Neuronal stem cell (in vitro differentiated cells): ENCODE data around the gene ZBTB20.
"Not testable (repeated sequence)": the region's sequence is repeated elsewhere in the genome, so short reads cannot be mapped to it uniquely, and the experiment has no call there.

Experiments
- DNase-seq: peaks from one replicate; pipeline ENCODE4 v3.0.0-alpha.2; 2013; ENCODE audit warnings: low spot score
- H2AFZ ChIP-seq: one replicate; pipeline ENCODE4 v1.6.1; 2013; ENCODE audit warnings: mild to moderate bottlenecking, low read length, inconsistent platforms
- H2AK5ac ChIP-seq: 2 replicates; pipeline ENCODE4 v1.6.1; 2013; ENCODE audit warnings: low read depth, mild to moderate bottlenecking, inconsistent platforms, low read length, moderate library complexity, mixed read lengths
- H2BK120ac ChIP-seq: 2 replicates; pipeline ENCODE4 v1.6.1; 2013; ENCODE audit warnings: low read depth, mild to moderate bottlenecking, inconsistent platforms, low read length, moderate library complexity, mixed read lengths
- H2BK12ac ChIP-seq: one replicate; pipeline ENCODE4 v1.6.1; 2013; ENCODE audit warnings: low read length, inconsistent platforms
- H2BK15ac ChIP-seq: 2 replicates; pipeline ENCODE4 v1.6.1; 2013; ENCODE audit warnings: mild to moderate bottlenecking, low read length, inconsistent platforms, mixed read lengths
- H2BK5ac ChIP-seq: one replicate; pipeline ENCODE4 v1.6.1; 2013; ENCODE audit warnings: inconsistent platforms, mild to moderate bottlenecking, low read length, moderate library complexity
- H3K14ac ChIP-seq: one replicate; pipeline ENCODE4 v1.6.1; 2013; ENCODE audit warnings: low read length, inconsistent platforms
- H3K18ac ChIP-seq: 2 replicates; pipeline ENCODE4 v1.6.1; 2013; ENCODE audit warnings: low read length, inconsistent platforms
- H3K23ac ChIP-seq: 2 replicates; pipeline ENCODE4 v1.6.1; 2013; ENCODE audit warnings: low read depth, mild to moderate bottlenecking, mixed read lengths, low read length, inconsistent platforms; ENCODE audit not compliant: poor library complexity
- H3K27ac ChIP-seq: replicated peaks from 3 replicates; pipeline ENCODE4 v1.5.1; 2013; ENCODE audit warnings: low read length, inconsistent platforms
- H3K27me3 ChIP-seq, 3 experiments: 2 replicates each; pipeline ENCODE4 v1.6.1; 2013; ENCODE audit warnings: low read length in 3 of 3, mild to moderate bottlenecking in 2 of 3, inconsistent platforms in 1 of 3, low read depth in 1 of 3, mixed read lengths in 1 of 3, moderate library complexity in 1 of 3; ENCODE audit not compliant: control insufficient read depth in 3 of 3, insufficient read depth in 3 of 3
- H3K36me3 ChIP-seq, 2 donors: replicated peaks in 1 of 2; 2 replicates each; pipeline ENCODE4 v1.6.1; 2013; ENCODE audit warnings: low read length in 2 of 2; ENCODE audit not compliant: control insufficient read depth in 2 of 2, insufficient read depth in 2 of 2
- H3K4ac ChIP-seq: 2 replicates; pipeline ENCODE4 v1.6.1; 2013; ENCODE audit warnings: inconsistent platforms, mild to moderate bottlenecking, low read length, moderate library complexity
- H3K4me1 ChIP-seq, 2 donors: 1 replicate in 1 of 2; 2 replicates in 1 of 2; pipeline ENCODE4 v1.6.1; 2013; ENCODE audit warnings: low read length in 2 of 2, low read depth in 1 of 2; ENCODE audit not compliant: control insufficient read depth in 2 of 2, insufficient read depth in 1 of 2
- H3K4me2 ChIP-seq: one replicate; pipeline ENCODE4 v1.6.1; 2013; ENCODE audit warnings: mild to moderate bottlenecking, low read length, inconsistent platforms; ENCODE audit not compliant: insufficient read depth, poor library complexity, severe bottlenecking
- H3K4me3 ChIP-seq, 2 donors: 2 replicates each; pipeline ENCODE4 v1.5.1; 2013; ENCODE audit warnings: low read length in 2 of 2, mild to moderate bottlenecking in 2 of 2, inconsistent platforms in 1 of 2, moderate library complexity in 1 of 2
- H3K79me1 ChIP-seq: one replicate; pipeline ENCODE4 v1.6.1; 2013; ENCODE audit warnings: low read depth, mild to moderate bottlenecking, inconsistent platforms, low read length, moderate library complexity
- H3K9ac ChIP-seq: one replicate; pipeline ENCODE4 v1.6.1; 2013; ENCODE audit warnings: mild to moderate bottlenecking, low read depth, low read length, inconsistent platforms; ENCODE audit not compliant: poor library complexity
- H3K9me3 ChIP-seq, 2 donors: replicated peaks in 1 of 2; 2 replicates each; pipeline versions ENCODE3 to v1.6.1; 2013; ENCODE audit warnings: low read length in 2 of 2, mild to moderate bottlenecking in 2 of 2, inconsistent platforms in 1 of 2, low read depth in 1 of 2, mixed read lengths in 1 of 2, moderate library complexity in 1 of 2; ENCODE audit not compliant: control insufficient read depth in 2 of 2, insufficient read depth in 1 of 2
- H4K8ac ChIP-seq: one replicate; pipeline ENCODE4 v1.6.1; 2013; ENCODE audit warnings: low read depth, mild to moderate bottlenecking, inconsistent platforms, low read length, moderate library complexity
- H4K91ac ChIP-seq: one replicate; pipeline ENCODE4 v1.6.1; 2013; ENCODE audit warnings: low read length, low read depth, mild to moderate bottlenecking, inconsistent platforms; ENCODE audit not compliant: poor library complexity
- WGBS, 2 donors: extraction: QIAGEN DNeasy Blood & Tissue Kit; methylation state at CpG; one replicate each; pipeline ENCODE4 v1.1.7; 2013; ENCODE audit warnings: missing lambda C conversion rate in 2 of 2, mixed read lengths in 1 of 2; ENCODE audit not compliant: insufficient read length in 2 of 2, insufficient replicate concordance in 1 of 2; ENCODE audit errors: extremely low coverage in 2 of 2; 5-methylcytosine and 5-hydroxymethylcytosine counted together

Gene ZBTB20

DNA sequence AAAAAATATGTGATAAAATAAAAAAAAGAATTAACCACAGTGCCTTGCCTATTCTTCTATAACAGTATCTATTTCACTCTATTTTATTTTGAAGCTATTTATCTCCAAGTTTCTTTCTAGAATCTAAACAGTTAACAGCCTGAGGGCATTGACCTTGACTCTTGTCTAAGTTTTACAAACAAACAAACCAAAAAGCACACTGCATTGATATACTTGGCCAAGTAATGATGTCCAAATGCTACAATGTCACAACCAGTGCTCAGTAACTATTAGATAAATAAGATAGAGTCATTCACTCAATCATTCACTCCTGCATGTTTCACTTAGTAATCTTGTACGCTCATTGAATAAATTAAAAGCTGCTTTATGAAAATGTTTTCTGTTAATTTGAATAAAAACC, 466.8 kb downstream of the ZBTB20 start:
- no peak overlapping the region for H3K14ac ChIP-seq
- H2AK5ac ChIP-seq = no peak overlapping the region
- no peak overlapping the region for H2BK15ac ChIP-seq
- H3K4me2 ChIP-seq = no peak overlapping the region
- H2BK5ac ChIP-seq = no peak overlapping the region
- H2AFZ ChIP-seq = no peak overlapping the region
- no peaks in the 10 kb centered on the region for H3K36me3 ChIP-seq
- no peak overlapping the region for H2BK120ac ChIP-seq
- H3K4ac ChIP-seq = no peak overlapping the region
- no peak overlapping the region for H3K4me3 ChIP-seq
- H3K9ac ChIP-seq = no peak overlapping the region
- no peak overlapping the region for H3K23ac ChIP-seq
- H3K27me3 ChIP-seq = no peaks in the 10 kb centered on the region
- H3K4me1 ChIP-seq = peaks cover under 1 to 2% of the 10 kb centered on the region in 2 donors
- no peaks in the 10 kb centered on the region for H3K9me3 ChIP-seq
- no peak overlapping the region for H2BK12ac ChIP-seq
- H4K8ac ChIP-seq = no peak overlapping the region
- no peak overlapping the region for H3K18ac ChIP-seq
- H3K27ac ChIP-seq = no peak overlapping the region
- WGBS, 2 donors = no CpG with 5 or more reads among the region's 1 CpG
- DNase-seq = no peak
- no peak overlapping the region for H4K91ac ChIP-seq
- no peaks in the 10 kb centered on the region for H3K79me1 ChIP-seq

GRCh38 chr3:114679773-114680172, 467.3 kb downstream of the ZBTB20 start:
- not testable (repeated sequence) for H3K4me2 ChIP-seq, H3K27ac ChIP-seq, H3K4me1 ChIP-seq, H2AFZ ChIP-seq, H3K4ac ChIP-seq, H3K79me1 ChIP-seq, DNase-seq, H3K9me3 ChIP-seq, H2BK12ac ChIP-seq, H3K27me3 ChIP-seq, H3K14ac ChIP-seq, H3K9ac ChIP-seq, H3K18ac ChIP-seq, H3K4me3 ChIP-seq, H2AK5ac ChIP-seq, H3K23ac ChIP-seq, H4K8ac ChIP-seq, H4K91ac ChIP-seq, H3K36me3 ChIP-seq, H2BK5ac ChIP-seq, H2BK15ac ChIP-seq, H2BK120ac ChIP-seq
- WGBS, 2 donors = no CpG with 5 or more reads among the region's 3 CpGs

GRCh38 chr3:114675104-114675503, 472.0 kb downstream of the ZBTB20 start:
- no peak overlapping the region for H3K23ac ChIP-seq
- H2BK15ac ChIP-seq = no peak overlapping the region
- H2BK12ac ChIP-seq = no peak overlapping the region
- H3K36me3 ChIP-seq = no peaks in the 10 kb centered on the region
- no peaks in the 10 kb centered on the region for H3K27me3 ChIP-seq
- H2BK5ac ChIP-seq = no peak overlapping the region
- no peak overlapping the region for H2BK120ac ChIP-seq
- H3K27ac ChIP-seq = no peak overlapping the region
- no peak overlapping the region for H2AFZ ChIP-seq
- H3K18ac ChIP-seq = no peak overlapping the region
- no peaks in the 10 kb centered on the region for H3K9me3 ChIP-seq
- WGBS, 2 donors = no CpG with 5 or more reads among the region's 4 CpGs
- no peak overlapping the region for H4K8ac ChIP-seq
- H2AK5ac ChIP-seq = no peak overlapping the region
- H3K4me1 ChIP-seq = peaks cover 0 to 11% of the 10 kb centered on the region in 2 donors
- no peak overlapping the region for H3K14ac ChIP-seq
- no peak overlapping the region for H4K91ac ChIP-seq
- H3K4me3 ChIP-seq = no peak overlapping the region
- H3K79me1 ChIP-seq = no peaks in the 10 kb centered on the region
- DNase-seq = no peak
- H3K9ac ChIP-seq = no peak overlapping the region
- H3K4me2 ChIP-seq = no peak overlapping the region
- no peak overlapping the region for H3K4ac ChIP-seq

DNA sequence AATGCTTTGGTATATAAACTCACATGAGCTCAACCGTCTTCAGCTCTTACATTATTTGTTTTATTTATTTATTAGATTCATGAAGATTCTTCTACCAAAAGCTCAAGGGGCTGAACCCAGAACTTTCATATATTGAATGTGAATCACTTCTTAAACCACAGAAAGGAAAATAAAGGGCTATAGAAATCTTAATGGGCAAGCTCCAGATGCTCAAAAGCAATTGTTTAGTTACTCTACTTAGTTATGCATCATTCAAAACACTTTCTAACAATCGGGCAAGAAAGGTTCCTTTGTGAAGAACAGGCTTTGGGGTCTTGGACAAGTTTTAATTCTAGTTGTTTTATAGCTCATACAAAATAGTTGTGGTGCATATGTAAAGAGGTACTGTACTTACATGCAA, 473.1 kb downstream of the ZBTB20 start:
- Histone ChIP-seq H3K27me3 (no peaks in the 10 kb centered on the region), H2BK12ac (no peak overlapping the region), H3K27ac (no peak overlapping the region), H4K91ac (no peak overlapping the region), H3K4me3 (no peak overlapping the region), H3K4ac (no peak overlapping the region), H2BK15ac (no peak overlapping the region), H2BK5ac (no peak overlapping the region), H3K23ac (no peak overlapping the region), H3K9me3 (no peaks in the 10 kb centered on the region), H3K4me1 (peaks cover 0 to 11% of the 10 kb centered on the region in 2 donors), H3K4me2 (no peak overlapping the region), H3K9ac (no peak overlapping the region), H3K18ac (no peak overlapping the region), H2BK120ac (no peak overlapping the region), H3K36me3 (no peaks in the 10 kb centered on the region), H3K14ac (no peak overlapping the region), H2AFZ (no peak overlapping the region), H3K79me1 (no peaks in the 10 kb centered on the region), H4K8ac (no peak overlapping the region), H2AK5ac (no peak overlapping the region)
- DNase-seq = no peak
- no CpG with 5 or more reads among the region's 2 CpGs for WGBS, 2 donors
